ENCODE measurements around the gene ZNF628.
"Not testable (repeated sequence)": the region's sequence is repeated elsewhere in the genome, so short reads cannot be mapped to it uniquely, and the experiment has no call there.

The ZNF628 gene

DNA sequence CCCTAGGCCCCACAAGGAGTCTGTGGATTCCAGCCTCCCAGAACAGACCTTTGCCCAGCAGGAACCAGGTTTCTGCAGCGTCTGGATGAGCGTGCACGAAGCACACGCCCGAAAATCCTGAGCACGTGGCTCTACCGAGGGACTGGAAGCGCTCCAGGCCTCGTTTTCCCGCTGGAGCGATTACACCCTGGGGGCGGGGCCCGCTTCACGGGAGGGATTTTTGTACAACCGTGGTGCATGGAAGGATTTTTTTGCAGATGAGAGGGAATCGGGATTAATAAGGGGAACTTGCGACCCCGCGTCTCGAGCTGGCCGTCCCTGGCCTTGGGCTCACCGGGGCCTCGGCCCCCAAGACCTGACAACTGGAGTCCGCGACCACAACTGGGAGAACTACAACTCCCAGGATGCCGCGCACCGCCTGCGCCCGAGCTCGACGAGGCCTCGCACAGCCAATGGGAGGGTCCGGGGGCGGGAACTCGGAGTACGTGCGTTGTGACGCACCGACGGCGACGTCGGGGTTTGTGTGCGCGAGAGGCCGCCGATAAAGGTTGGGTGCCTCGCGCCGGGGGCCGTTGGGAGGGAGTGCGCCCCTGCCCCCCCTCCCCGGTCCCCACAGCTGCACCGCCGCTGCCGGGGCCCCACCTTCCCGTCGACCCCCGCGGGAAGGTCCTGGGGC lies at the start of gene ZNF628:
Gene ZNF628 (plus strand): TSS at position 518 of the 676 bp plus-strand sequence. CDS start 3,294 bp downstream, outside the sequence.
- DNase-seq, result peak; percentile 85 to 94

DNA sequence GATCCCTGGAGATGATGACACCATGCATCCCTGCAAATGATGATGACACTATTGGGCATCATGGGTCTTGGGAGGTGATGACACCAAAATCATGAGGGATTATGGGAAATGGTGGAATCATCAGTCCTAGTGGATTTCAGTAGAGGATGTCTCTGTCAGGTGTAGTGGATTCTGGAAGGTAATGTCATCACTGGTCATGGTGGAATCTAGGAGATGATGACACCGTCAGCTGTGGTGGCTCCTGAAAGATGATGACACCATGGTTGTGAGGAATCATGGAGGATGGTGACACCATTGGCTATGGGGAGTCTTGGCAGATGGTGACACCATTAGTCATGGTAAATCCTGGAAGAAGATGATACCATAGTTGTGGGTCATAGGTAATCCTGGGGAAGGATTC lies 45.2 kb upstream of the ZNF628 start:
- DNase-seq, result no peak

GRCh38 chr19:55432241-55432959 lies 44.0 kb upstream of the ZNF628 start:
- no peak for DNase-seq

- no peak for DNase-seq
Measured at GRCh38 chr19:55433292-55433691, 43.1 kb upstream of the ZNF628 start.

DNA sequence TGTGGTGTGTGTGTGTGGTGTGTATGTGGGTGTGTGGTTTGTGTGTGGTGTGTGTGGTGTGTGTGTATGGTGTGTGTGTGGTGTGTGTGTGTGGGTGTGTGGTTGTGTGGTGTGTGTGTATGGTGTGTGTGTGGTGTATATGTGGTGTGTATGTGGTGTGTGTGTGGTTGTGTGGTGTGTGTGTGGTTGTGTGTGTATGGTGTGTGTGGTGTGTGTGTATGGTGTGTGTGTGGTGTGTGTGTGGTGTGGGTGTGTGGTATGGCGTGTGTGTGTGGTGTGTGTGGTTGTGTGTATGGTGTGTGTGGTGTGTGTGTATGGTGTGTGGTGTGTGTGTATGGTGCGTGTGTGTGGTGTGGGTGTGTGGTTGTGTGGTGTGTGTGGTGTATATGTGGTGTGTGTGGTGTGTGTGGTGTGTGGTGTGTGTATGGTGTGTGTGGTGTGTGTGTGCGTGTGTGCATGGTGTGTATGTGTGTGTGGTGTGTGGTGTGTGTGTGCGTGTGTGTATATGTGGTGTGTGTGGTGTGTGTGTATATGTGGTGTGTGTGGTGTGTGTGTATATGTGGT lies 42.0 kb upstream of the ZNF628 start:
- DNase-seq, result no peak

DNA sequence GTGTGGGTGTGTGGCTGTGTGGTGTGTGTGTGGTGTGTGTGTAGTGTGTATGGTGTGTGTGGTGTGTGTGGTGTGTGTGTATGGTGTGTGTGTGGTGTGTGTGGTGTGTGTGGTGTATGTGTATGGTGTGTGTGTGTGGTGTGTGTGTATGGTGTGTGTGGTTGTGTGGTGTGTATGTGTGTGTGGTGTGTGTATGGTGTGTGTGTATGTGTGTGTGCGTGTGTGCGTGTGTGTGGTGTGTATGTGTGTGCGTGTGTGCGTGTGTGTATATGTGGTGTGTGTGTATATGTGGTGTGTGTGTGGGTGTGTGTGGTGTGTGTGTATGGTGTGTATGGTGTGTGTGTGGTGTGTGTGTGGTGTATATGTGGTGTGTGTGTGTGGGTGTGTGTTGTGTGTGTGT lies 41.4 kb upstream of the ZNF628 start:
- DNase-seq, result no peak

DNA sequence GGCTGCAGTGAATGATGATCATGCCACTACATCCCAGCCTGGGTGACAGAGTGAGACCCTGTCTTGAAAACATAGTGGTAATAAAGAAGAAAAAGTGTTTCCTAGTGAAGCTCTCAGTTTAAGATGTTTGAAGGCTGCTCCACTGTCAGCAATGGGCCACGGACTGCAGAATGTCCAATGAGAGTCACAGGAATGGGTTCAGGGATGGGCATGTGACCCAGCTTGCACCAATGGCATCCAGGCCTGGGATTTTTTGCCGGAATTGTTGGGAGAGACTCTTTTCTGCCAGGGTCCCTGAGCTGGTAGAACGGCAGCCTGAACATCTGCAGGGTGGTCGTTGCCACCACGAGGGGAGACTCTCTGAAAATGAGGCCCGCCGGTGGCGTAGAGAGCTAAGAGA lies 39.6 kb upstream of the ZNF628 start:
- DNase-seq, result no peak

GRCh38 chr19:55437410-55437809 lies 39.0 kb upstream of the ZNF628 start:
- DNase-seq, result no peak

- no peak for DNase-seq
Measured at GRCh38 chr19:55439052-55439451, 37.4 kb upstream of the ZNF628 start.

GRCh38 chr19:55440411-55441105 lies 35.9 kb upstream of the ZNF628 start:
- DNase-seq, result no peak

DNA sequence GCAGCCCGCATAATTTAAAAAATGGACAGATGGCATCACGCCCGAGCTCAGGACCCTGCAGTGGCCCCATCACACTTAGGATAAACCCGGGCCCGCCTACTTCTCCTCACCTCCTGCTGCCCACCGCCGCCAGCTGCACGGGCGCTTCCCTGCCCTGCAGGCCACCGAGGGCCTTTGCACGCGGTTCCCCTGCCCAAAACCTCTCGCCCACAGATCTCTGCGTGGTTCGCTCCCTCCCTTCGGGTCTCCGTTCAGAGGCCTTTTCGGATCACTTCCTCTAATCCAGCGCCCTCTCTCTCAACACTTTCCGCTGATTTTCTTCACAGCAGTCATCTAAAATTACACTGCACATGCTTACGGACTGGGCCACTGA lies 35.1 kb upstream of the ZNF628 start:
- no peak for DNase-seq

GRCh38 chr19:55441692-55442321 lies 34.6 kb upstream of the ZNF628 start:
- DNase-seq, result no peak

- no peak for DNase-seq
Measured at GRCh38 chr19:55442372-55442961, 34.0 kb upstream of the ZNF628 start.

DNA sequence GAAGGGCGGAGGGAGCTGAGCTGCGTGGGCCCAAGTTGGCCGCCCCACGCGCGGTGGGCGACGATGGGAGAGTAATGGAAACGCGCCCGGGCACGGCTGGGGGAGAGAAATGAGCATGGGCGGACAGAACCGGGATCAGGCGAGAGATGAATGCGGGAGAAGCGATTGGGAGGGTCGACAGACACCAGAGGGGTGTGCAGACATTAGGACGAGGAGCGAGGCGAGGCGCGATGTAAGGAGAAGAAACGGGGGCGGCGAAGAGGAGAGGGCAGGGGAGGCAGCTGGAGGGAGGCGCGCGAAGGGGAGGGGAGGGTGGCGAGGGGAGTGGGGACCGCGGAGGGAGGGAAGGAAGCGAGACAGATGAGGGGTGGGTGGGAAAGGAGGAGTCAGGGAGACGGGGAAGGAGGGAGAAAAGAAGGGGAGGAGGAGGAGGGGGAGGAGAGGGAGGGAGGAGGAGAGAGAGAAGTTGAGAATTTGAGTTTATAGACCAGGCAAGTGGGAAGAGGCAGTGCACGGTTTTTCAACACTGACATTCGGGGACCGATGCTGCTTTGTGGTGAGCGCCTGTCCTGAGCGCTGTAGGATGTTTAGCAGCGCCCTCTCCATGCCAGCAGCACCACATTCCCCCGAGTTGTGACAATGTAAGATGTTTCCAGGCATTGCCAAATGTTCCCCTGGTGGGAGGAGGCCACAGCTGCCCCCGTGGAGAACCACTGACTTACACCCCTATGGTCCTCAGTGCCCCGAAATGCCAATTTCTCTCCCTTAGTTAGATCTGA lies 33.2 kb upstream of the ZNF628 start, which contains the start of gene SHISA7:
Gene SHISA7 (minus strand): TSS at position 256 of the 779 bp plus-strand sequence. CDS start 437 bp downstream, outside the sequence.
- DNase-seq, result no peak

DNA sequence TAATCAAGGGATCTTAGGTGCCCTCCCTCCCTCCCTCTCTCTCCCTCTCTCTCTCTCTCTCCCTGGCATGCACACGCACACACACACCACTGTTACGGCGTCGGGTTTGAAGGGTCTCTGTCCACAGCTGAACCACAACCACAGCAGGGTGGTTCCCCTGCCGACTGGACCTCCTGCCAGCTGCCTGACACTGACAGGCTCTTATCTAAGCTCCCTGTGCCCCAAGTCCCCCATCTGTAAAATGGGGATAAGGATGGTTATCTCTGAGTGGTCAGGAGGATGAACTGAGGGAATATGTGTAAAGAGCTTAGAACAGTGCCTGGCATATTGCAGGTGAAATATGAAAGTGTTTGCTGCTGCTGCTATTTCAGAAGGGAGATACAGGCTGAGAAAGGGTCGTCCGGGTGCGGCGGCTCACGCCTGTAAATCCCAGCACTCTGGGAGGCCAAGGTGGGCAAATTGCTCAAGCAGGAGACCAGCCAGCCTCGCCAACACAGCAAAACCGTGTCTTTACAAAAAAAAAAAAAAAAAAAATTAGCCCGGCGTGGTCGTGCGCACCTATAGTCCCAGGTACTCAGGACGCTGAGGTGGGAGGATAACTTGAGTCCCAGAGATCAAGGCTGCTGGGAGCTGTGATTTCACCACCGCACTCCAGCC lies 32.5 kb upstream of the ZNF628 start:
- no peak for DNase-seq

DNA sequence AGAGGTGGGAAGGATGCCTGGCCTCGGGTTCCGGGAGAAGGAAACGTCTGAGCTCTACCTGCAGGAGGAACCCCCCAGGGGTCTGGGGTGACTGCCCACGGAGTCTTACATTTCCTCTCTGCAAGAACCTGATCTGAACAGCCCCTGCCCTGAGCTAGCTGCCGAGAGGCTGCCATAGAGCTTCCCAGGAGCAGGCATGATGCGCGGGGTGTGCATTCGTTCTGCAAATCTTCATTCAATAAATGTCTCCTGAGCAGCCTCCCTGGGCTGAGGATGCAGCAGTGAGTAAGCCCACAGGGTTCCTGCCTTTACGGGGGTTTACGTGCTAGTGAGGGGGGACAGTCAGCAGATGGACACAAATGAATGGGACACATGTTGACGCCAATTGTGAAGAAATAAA lies 31.8 kb upstream of the ZNF628 start:
- DNase-seq, result no peak

DNA sequence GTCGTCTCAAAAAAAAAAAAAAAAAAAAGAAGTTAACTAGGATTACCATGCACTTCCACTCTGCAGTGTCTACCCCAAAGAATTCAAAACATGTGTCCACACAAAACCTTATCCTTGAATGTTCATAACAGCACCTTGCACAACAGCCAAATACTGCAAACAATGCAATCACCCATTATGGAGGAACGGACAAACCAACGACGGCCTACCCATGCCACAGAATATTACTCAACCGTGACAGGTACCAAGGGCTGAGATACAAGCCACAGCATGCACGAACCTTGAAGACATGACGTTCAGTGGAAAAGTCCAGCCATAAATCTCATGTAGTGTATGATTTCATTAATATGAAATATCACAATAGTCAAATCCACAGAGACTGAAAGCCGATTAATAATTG lies 30.4 kb upstream of the ZNF628 start:
- no peak for DNase-seq

GRCh38 chr19:55447421-55448174 lies 28.8 kb upstream of the ZNF628 start:
- no peak for DNase-seq

DNA sequence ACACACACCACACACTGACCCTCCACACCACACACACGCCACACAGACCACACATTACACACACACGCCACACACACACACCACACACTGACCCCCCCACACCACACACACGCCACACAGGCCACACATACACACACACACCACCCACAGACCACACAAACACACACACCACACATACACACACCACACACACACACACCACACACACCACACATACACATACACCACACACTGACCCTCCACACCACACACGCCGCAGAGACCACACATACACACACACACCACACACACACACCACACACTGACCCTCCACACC lies 28.3 kb upstream of the ZNF628 start:
- DNase-seq, result not testable (repeated sequence)

DNA sequence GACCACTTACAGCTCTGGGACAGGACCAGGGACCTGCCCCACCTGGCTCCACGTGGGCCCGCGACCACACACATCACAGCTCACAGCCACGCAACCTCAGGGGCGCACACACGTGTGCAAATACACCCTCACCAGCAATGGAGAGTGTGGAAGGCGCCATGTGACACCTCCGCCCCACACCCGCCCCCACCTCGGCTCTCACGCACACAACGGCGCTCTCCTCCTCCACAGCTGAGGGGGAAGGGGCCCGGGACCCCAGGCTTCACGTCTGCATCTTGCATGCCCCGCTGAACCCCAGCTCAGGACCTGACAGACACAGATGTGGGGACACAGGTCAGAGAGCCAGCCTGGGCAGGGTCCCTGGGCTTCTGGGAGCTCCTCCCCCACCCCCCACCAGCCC lies 26.9 kb upstream of the ZNF628 start:
- DNase-seq, result no peak
